ENCODE measurements around the gene VPS13C.

Gene VPS13C

GRCh38 chr15:61951949-61952348, 108.3 kb downstream of the VPS13C start:
- no peak for DNase-seq (ENCODE audit: low read depth in 2 of 3, low spot score in 2 of 3)

- no peak for DNase-seq (ENCODE audit: low read depth in 2 of 3, low spot score in 2 of 3)
Measured at GRCh38 chr15:61946778-61947177, 113.5 kb downstream of the VPS13C start.

GRCh38 chr15:61943992-61944391, 116.3 kb downstream of the VPS13C start:
- no peak for DNase-seq (ENCODE audit: low read depth in 2 of 3, low spot score in 2 of 3)

- no peak for DNase-seq (ENCODE audit: low read depth in 2 of 3, low spot score in 2 of 3)
Measured at GRCh38 chr15:61938249-61938648, 122.0 kb downstream of the VPS13C start.

GRCh38 chr15:61936528-61937195, 123.6 kb downstream of the VPS13C start:
- DNase-seq (ENCODE audit: low read depth in 2 of 3, low spot score in 2 of 3), result no peak

GRCh38 chr15:61935493-61935892, 124.8 kb downstream of the VPS13C start:
- no peak for DNase-seq (ENCODE audit: low read depth in 2 of 3, low spot score in 2 of 3)

- no peak for DNase-seq (ENCODE audit: low read depth in 2 of 3, low spot score in 2 of 3)
Measured at GRCh38 chr15:61929452-61929851, 130.8 kb downstream of the VPS13C start.

- no peak for DNase-seq (ENCODE audit: low read depth in 2 of 3, low spot score in 2 of 3)
Measured at GRCh38 chr15:61923173-61923572, 137.1 kb downstream of the VPS13C start.

GRCh38 chr15:61921093-61921492, 139.2 kb downstream of the VPS13C start:
- DNase-seq (ENCODE audit: low read depth in 2 of 3, low spot score in 2 of 3), result no peak

GRCh38 chr15:61917457-61917856, 142.8 kb downstream of the VPS13C start:
- no peak for DNase-seq (ENCODE audit: low read depth in 2 of 3, low spot score in 2 of 3)

- DNase-seq (ENCODE audit: low read depth in 2 of 3, low spot score in 2 of 3), result no peak
Measured at GRCh38 chr15:61916104-61916503, 144.1 kb downstream of the VPS13C start.

- DNase-seq (ENCODE audit: low read depth in 2 of 3, low spot score in 2 of 3), result no peak
Measured at GRCh38 chr15:61915640-61916039, 144.6 kb downstream of the VPS13C start.

- no peak for DNase-seq (ENCODE audit: low read depth in 2 of 3, low spot score in 2 of 3)
Measured at GRCh38 chr15:61910839-61911369, 149.3 kb downstream of the VPS13C start.

- no peak for DNase-seq (ENCODE audit: low read depth in 2 of 3, low spot score in 2 of 3)
Measured at GRCh38 chr15:61908241-61908640, 152.0 kb downstream of the VPS13C start.

GRCh38 chr15:61907753-61908086, 152.5 kb downstream of the VPS13C start:
- no peak for DNase-seq (ENCODE audit: low read depth in 2 of 3, low spot score in 2 of 3)

- DNase-seq (ENCODE audit: low read depth in 2 of 3, low spot score in 2 of 3), result no peak
Measured at GRCh38 chr15:61906961-61907752, 153.1 kb downstream of the VPS13C start.

GRCh38 chr15:61893146-61893545, 167.1 kb downstream of the VPS13C start:
- no peak for DNase-seq (ENCODE audit: low read depth in 2 of 3, low spot score in 2 of 3)

- DNase-seq (ENCODE audit: low read depth in 2 of 3, low spot score in 2 of 3), result no peak
Measured at GRCh38 chr15:61892140-61892539, 168.1 kb downstream of the VPS13C start.

- no peak for DNase-seq (ENCODE audit: low read depth in 2 of 3, low spot score in 2 of 3)
Measured at GRCh38 chr15:61890106-61890505, 170.1 kb downstream of the VPS13C start.

GRCh38 chr15:61889706-61890105, 170.5 kb downstream of the VPS13C start:
- no peak for DNase-seq (ENCODE audit: low read depth in 2 of 3, low spot score in 2 of 3)

GRCh38 chr15:61888074-61888780, 172.0 kb downstream of the VPS13C start:
- no peak for DNase-seq (ENCODE audit: low read depth in 2 of 3, low spot score in 2 of 3)

- no peak for DNase-seq (ENCODE audit: low read depth in 2 of 3, low spot score in 2 of 3)
Measured at GRCh38 chr15:61880084-61880483, 180.2 kb downstream of the VPS13C start.

Measured in activated CD8-positive, alpha-beta memory T cell treated with anti-CD3 and anti-CD28 coated beads for 48 hours (primary cell).